CD4-positive, alpha-beta T cell treated with Interleukin-4 for 4 hours (primary cell): ENCODE results near the gene MSH5.
"Not testable (repeated sequence)": the region's sequence is repeated elsewhere in the genome, so short reads cannot be mapped to it uniquely, and the experiment has no call there.

ENCODE experiments used
- DNase-seq: peaks from one replicate; pipeline ENCODE4 v3.0.0-alpha.2; 2020

Gene MSH5

DNA sequence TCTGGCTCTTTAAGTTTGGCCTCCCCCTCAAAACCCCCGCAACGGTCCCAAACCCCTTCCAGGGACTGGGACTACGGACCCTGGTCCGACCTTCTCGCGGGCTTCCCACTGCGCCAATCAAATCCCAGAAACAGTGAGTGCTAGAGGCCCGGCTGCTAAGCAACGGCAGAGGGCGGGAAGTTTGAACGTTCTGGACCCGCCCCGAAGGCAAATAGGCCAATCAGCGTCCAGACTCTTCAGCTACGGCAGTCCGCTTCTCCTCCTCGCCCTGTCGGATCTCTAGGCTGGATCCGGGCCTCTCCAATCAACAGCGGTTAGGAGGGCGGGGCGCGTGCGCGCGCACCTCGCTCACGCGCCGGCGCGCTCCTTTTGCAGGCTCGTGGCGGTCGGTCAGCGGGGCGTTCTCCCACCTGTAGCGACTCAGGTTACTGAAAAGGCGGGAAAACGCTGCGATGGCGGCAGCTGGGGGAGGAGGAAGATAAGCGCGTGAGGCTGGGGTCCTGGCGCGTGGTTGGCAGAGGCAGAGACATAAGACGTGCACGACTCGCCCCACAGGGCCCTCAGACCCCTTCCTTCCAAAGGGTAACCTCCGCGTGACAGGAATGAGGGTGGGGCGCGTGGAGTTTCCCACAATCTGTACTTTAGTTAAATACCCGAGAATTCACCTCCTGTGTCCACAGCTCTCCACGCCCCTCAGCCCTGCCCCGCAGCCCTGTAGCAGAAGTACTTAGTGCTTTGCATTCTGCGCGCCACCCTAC, at the start of gene MSH5:
TSS of gene MSH5 (plus strand) at position 367 of the 758 bp plus-strand sequence. CDS start 462 bp downstream, outside the sequence.
- peak; percentile 97 for DNase-seq

- DNase-seq, result no peak
These were observed 49.4 kb upstream of the MSH5 start for GRCh38 chr6:31690231-31691077.

DNA sequence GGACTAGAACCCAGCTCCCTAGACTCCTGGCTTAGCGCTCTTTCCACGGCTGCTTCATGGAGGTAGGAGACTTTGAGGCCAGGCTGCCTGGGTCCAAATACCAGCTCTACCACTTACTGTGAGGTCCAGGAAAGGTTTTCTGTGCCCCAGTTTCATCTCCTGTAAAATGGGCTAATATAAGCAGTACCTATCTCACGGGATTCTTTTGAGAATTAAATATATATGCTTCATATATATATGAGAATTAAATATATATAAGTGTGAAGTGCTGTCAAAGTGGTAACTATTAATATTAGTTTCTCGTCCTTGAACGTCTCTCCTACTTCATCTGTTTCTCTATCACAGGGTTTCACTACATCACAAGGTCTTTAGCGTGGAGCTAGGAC, 48.7 kb upstream of the MSH5 start:
- no peak for DNase-seq

- DNase-seq, result no peak
These were observed 48.2 kb upstream of the MSH5 start for GRCh38 chr6:31691564-31692108.

- DNase-seq, result no peak
These were observed 47.5 kb upstream of the MSH5 start for GRCh38 chr6:31692353-31692752.

GRCh38 chr6:31692886-31693285, 46.9 kb upstream of the MSH5 start:
- no peak for DNase-seq

- no peak for DNase-seq
These were observed 46.3 kb upstream of the MSH5 start for GRCh38 chr6:31693535-31693934.

- DNase-seq, result peak; percentile 27
These were observed 42.2 kb upstream of the MSH5 start for GRCh38 chr6:31697555-31697954.

DNA sequence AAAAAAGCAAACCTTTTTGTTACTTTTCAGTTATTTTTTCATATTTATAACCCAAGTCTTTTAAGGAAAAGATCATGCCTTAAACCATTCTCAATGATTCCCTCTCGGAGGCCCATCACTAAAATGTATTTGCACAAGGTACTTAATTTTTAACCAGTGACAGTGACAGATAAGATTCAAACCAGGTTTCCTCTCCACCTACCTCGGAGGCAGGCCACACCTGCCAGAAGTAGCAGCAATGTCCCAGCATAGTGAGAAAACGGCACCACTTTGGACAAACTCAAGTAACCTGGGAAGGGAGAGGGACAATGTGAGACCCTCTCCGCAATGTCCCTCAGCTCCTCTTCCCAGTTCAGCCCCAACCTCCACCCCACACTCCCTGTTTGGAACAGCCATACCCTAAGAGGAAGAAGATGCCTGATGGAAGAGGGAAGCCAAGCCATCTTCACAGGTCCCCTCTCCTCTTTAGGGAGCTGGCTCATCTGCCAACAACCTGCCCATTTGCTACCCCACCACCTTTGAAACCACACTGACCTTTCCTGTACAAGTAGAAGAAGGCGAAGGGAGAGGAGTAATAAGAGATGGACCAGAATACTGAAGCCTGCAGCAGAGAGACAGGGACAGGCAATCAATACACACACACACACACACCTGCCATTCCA, 38.9 kb upstream of the MSH5 start:
- no peak for DNase-seq

DNA sequence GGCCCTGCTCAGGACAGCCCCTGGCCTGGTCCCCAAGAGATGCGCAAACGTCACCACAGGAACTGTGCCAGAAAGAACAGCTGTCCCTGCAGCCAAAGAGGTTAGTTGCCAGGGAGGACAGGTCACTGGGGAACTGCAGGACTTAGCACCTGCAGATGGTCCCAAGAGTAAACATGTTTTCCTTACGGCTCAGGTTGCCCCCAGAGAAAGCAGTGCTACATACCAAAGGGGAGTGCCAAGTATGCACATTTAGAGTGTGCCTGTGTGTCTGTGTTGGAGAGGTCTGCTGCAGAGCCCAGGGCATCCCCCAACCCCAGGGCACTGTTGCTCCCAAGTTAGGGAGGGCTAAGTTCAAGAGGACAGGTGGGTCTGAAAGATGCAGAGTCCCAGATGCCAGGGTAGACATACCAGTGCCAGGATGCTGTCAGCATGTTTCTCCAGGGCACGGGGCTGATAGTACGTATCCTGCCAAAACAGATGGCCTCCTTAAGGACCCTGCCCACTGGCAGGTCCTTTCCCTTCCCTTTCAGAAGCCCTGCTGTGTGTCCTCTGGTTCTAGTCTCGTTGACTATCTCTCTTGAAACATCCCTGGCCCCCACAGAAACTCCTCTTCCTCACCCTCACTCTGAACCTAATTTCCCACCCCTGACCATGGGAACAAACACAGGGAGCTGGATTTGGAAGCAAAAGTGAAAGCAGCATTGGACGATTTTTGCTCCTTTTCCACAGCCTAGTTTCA, 38.0 kb upstream of the MSH5 start:
- DNase-seq, result no peak

DNA sequence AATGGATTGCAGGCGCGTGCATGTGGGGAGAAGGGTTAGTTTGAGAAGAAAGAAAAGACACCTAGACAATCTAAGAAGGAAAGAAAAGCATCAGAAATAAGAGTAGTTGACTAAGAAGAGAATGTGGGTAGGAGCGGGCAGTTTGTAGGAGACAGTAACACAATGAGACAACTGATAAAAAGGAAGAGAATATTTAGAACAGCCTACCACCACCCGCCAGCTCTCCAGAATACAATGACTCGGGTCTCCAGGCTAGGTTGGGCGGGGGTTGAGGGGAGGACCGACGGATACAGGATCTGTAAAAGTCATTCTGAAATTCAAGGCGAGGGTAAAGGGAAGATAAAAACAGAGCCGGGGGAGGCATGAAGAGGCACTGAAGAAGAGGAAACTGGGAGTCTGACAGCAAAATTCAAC, 37.4 kb upstream of the MSH5 start:
- DNase-seq, result peak; percentile 17

- DNase-seq, result peak; percentile 98
These were observed 36.7 kb upstream of the MSH5 start, which contains the start of gene ABHD16A for GRCh38 chr6:31702819-31703716. Gene ABHD16A, minus strand, starts transcription at chr6:31703324. Its CDS starts 43 bp downstream, at chr6:31703281.

- no peak for DNase-seq
These were observed 33.9 kb upstream of the MSH5 start for GRCh38 chr6:31705931-31706330.

DNA sequence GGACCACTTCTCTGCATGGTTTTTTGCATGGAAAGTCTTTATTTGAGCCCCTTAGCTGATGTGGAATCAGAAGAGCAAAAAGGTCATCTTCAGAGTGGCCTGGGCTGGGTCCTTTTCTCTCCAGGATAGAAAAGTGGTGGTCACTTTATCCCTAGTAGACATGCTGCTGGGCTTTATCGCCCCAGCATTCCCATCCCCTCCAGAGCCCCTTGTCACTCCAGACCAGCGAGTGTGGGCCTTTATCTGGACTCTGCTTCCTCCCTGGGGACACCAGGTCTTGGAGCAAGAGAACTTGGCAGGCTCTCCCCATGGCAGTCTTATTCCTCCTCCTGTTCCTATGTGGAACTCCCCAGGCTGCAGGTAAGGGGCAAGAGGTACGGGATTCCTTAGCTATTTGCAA, 33.2 kb upstream of the MSH5 start, which contains the start of gene LY6G6F:
TSS of gene LY6G6F (plus strand) at position 268 of the 400 bp plus-strand sequence. CDS start at position 309, 41 bp downstream.
- DNase-seq, result no peak

DNA sequence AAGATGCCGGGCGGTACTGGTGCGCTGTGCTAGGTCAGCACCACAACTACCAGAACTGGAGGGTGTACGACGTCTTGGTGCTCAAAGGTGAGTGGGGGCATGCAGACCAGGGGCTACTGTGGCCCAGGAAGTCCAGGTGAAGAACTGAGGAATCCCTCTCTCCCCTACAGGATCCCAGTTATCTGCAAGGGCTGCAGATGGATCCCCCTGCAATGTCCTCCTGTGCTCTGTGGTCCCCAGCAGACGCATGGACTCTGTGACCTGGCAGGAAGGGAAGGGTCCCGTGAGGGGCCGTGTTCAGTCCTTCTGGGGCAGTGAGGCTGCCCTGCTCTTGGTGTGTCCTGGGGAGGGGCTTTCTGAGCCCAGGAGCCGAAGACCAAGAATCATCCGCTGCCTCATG, 32.1 kb upstream of the MSH5 start:
- no peak for DNase-seq

GRCh38 chr6:31708224-31708623, 31.6 kb upstream of the MSH5 start:
- no peak for DNase-seq

GRCh38 chr6:31709157-31709556, 30.6 kb upstream of the MSH5 start:
- DNase-seq, result not testable (repeated sequence)

DNA sequence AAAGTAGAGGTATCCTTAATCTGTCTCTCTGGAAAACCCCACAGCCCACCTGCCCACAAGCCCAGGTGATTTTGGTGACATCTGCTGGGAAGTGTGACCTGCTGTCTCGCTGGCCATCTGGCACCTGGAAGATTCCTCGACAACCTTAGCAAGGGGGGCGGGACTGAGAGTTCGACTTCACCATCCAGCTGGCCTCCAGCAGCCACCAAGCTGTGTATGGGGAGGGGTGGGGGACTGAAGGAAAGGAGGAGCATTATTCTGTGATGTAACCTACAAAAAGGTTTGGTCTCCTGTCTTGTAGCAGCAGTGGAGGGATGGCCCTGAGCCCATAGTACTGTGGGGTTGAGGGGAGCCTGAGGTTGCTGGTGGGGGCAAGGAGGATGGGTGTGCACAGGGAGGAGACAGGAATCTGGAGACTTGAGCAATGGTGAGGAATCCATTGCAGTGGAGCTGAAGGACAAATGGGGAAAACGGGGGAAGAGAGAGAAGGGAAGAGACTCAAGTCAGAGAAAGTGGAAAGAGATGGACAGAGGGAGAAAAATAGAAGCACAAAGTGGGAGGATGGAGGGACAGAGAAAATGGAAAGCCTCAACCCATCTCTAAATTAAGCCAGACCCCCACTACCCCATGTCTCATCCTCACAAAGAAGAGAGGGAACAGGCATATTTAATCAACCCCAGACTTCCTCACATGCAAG, 29.1 kb upstream of the MSH5 start:
- DNase-seq, result no peak

DNA sequence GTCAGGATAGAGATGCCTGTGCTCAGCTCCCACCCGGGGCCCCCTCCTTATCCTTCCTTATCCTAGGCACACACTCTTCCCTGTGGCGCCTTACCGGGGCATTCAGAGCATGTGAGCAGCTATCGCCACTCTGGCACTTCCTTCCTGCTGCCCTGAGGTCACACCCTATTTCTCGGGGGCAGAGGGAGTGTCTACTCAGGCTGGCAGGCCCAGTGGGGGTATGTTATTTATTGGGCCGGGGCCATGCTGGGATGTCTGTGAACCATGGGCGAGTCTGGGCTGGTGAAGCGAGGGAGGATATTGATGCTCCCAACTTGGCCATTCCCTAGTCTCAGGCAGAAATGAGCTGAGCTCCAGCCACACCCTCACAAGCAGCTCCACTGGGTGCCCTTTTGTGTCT, 28.6 kb upstream of the MSH5 start:
- DNase-seq, result no peak

DNA sequence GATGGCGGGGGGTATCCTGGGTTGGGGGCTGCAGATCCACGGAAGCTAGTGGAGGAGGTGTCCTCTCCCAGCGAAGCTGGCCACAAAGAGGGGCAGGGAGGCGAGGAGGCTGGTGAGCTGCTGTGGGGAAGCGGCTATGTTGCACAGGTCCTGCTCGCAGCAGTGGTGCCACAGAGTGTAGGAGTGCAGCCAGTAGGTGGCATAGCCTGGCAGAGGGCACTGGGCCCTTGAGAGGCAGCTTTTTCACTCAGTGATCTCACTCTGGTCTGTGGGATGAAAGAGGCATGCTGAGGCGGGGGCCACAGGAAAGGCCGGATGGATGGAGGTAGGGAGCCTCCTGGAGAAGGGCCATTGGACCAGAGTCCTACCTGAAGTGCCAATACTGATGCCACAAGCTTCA, 27.5 kb upstream of the MSH5 start:
- DNase-seq, result peak; percentile 9

- no peak for DNase-seq
These were observed 26.3 kb upstream of the MSH5 start for GRCh38 chr6:31713465-31713864.
